HG03175 (cell line): ENCODE results near the gene RPL10A.

ENCODE experiments used
- ATAC-seq: cut with Tn5 transposase; IDR thresholded peaks from one replicate; pipeline ENCODE4 v1.9.1; 2021; ENCODE audit warnings: mild to moderate bottlenecking, moderate library complexity; ENCODE audit not compliant: unreplicated experiment

Gene RPL10A

GRCh38 chr6:35448191-35448590, 20.0 kb upstream of the RPL10A start:
- no peak for ATAC-seq

GRCh38 chr6:35449287-35449881, 18.8 kb upstream of the RPL10A start:
- peak; percentile 49 for ATAC-seq

GRCh38 chr6:35451354-35452182, 16.6 kb upstream of the RPL10A start:
- ATAC-seq = no peak

- peak; percentile 91 for ATAC-seq
Measured at GRCh38 chr6:35452183-35453090, 15.8 kb upstream of the RPL10A start, which contains the start of gene FANCE. FANCE (plus strand) TSS chr6:35452338; CDS start chr6:35452546, 208 bp downstream.

GRCh38 chr6:35453236-35453635, 15.0 kb upstream of the RPL10A start:
- no peak for ATAC-seq

- no peak for ATAC-seq
Measured at GRCh38 chr6:35454391-35455110, 13.7 kb upstream of the RPL10A start.

- ATAC-seq = no peak
Measured at GRCh38 chr6:35457907-35458306, 10.3 kb upstream of the RPL10A start.

GRCh38 chr6:35461270-35461669, 6.9 kb upstream of the RPL10A start:
- ATAC-seq = no peak

GRCh38 chr6:35463292-35463691, 4.9 kb upstream of the RPL10A start:
- ATAC-seq = no peak

- ATAC-seq = no peak
Measured at GRCh38 chr6:35465646-35466045, 2.6 kb upstream of the RPL10A start.

- ATAC-seq = peak; percentile 5
Measured at GRCh38 chr6:35468980-35469750, 964 bp downstream of the RPL10A start.

GRCh38 chr6:35469751-35470662, 1.8 kb downstream of the RPL10A start:
- ATAC-seq = no peak

- no peak for ATAC-seq
Measured at GRCh38 chr6:35470663-35471120, 2.5 kb downstream of the RPL10A start.

GRCh38 chr6:35471836-35472345, 3.7 kb downstream of the RPL10A start:
- no peak for ATAC-seq

GRCh38 chr6:35473075-35473849, 5.1 kb downstream of the RPL10A start:
- no peak for ATAC-seq

- no peak for ATAC-seq
Measured at GRCh38 chr6:35473850-35474130, 5.6 kb downstream of the RPL10A start.

GRCh38 chr6:35474131-35474941, 6.1 kb downstream of the RPL10A start:
- no peak for ATAC-seq
